Suprapubic skin (tissue), 4 donors: Measurements from ENCODE around the gene ZMYM4. TPM values are rescaled to one million over a fixed set of nuclear protein-coding genes. Genes with fewer than 3 reads are reported as not detected.

ENCODE experiments used
- DNase-seq, 2 donors: peaks; one replicate each; pipeline ENCODE4 v3.0.0-alpha.2; 2019; ENCODE audit warnings: low spot score in 2 of 2
- H3K27ac ChIP-seq: fragments of 200-600 bp; sonication (generic); one replicate; pipeline ENCODE4 v1.5.1; 2019
- H3K27me3 ChIP-seq: fragments of 200-600 bp; sonication (generic); one replicate; pipeline ENCODE4 v1.5.1; 2019
- H3K36me3 ChIP-seq: fragments of 200-600 bp; sonication (generic); one replicate; pipeline ENCODE4 v1.5.1; 2019
- H3K4me1 ChIP-seq: fragments of 200-600 bp; sonication (generic); one replicate; pipeline ENCODE4 v1.5.1; 2019
- H3K4me3 ChIP-seq: fragments of 200-600 bp; sonication (generic); one replicate; pipeline ENCODE4 v1.5.1; 2019; ENCODE audit warnings: mild to moderate bottlenecking
- H3K9me3 ChIP-seq: fragments of 200-600 bp; sonication (generic); one replicate; pipeline ENCODE4 v1.5.1; 2019
- CTCF ChIP-seq, 2 donors: fragments of 200-600 bp in 1 of 2; fragments of 450-650 bp in 1 of 2; sonication (generic) in 1 of 2; IDR thresholded peaks; one replicate each; pipeline ENCODE4 v1.5.1; 2016 to 2019; ENCODE audit warnings: antibody characterized with exemption in 2 of 2, mild to moderate bottlenecking in 1 of 2, moderate library complexity in 1 of 2
- EP300 ChIP-seq: sonication (generic); formaldehyde crosslinking; IDR thresholded peaks from one replicate; pipeline ENCODE4 v1.6.1; 2017; ENCODE audit warnings: antibody characterized with exemption
- POLR2A ChIP-seq, 2 donors: fragments of 450-650 bp; IDR thresholded peaks; one replicate each; pipeline ENCODE4 v1.6.1; 2017; ENCODE audit warnings: antibody characterized with exemption in 2 of 2, mild to moderate bottlenecking in 2 of 2, moderate library complexity in 2 of 2
- POLR2AphosphoS5 ChIP-seq, 3 donors: sonication (generic); formaldehyde crosslinking; IDR thresholded peaks; one replicate each; pipeline ENCODE4 v1.6.1; 2017; ENCODE audit warnings: antibody characterized with exemption in 3 of 3
- WGBS: methylation state at CpG from one replicate; pipeline ENCODE4 v1.1.5; 2018; 5-methylcytosine and 5-hydroxymethylcytosine counted together
- total RNA-seq, 4 donors: library from RNA; depleted of rRNA; stranded (reverse); fragments of >200 nt; gene quantifications; one replicate each; pipeline ENCODE4 v1.1.0, GENCODE V29; 2016

Gene ZMYM4
- total RNA-seq, 4 donors from 2014 or later: 16.9 to 43.0 (median 19.6) TPM

- no peaks in the 10 kb centered on the region for H3K27me3 ChIP-seq
- H3K27ac ChIP-seq: no peak overlapping the region
- H3K4me3 ChIP-seq: no peak overlapping the region
- H3K9me3 ChIP-seq: no peaks in the 10 kb centered on the region
- 92% methylated on average over 4 of the region's 4 CpGs for WGBS
- no peaks in the 10 kb centered on the region for H3K4me1 ChIP-seq
- H3K36me3 ChIP-seq: peaks cover 19% of the 10 kb centered on the region
- TF ChIP-seq CTCF (IDR thresholded peaks at IDR 0.05) (no peak), EP300 (no peak), POLR2A (IDR thresholded peaks at IDR 0.05) (no peak), POLR2AphosphoS5 (IDR thresholded peaks at IDR 0.05) (no peak)
- no peak for DNase-seq
These were observed 113.6 kb downstream of the ZMYM4 start for GRCh38 chr1:35382107-35382506.

- Histone ChIP-seq H3K27ac (no peak overlapping the region), H3K9me3 (no peaks in the 10 kb centered on the region), H3K4me3 (no peak overlapping the region), H3K36me3 (peaks cover 47% of the 10 kb centered on the region), H3K27me3 (no peaks in the 10 kb centered on the region), H3K4me1 (no peaks in the 10 kb centered on the region)
- TF ChIP-seq EP300: no peak
- no peak for TF ChIP-seq CTCF (IDR thresholded peaks at IDR 0.05)
- no peak for TF ChIP-seq POLR2AphosphoS5 (IDR thresholded peaks at IDR 0.05)
- no peak for TF ChIP-seq POLR2A (IDR thresholded peaks at IDR 0.05)
- WGBS: 96% methylated on average over 7 of the region's 7 CpGs
- DNase-seq: no peak
These were observed 117.8 kb downstream of the ZMYM4 start for GRCh38 chr1:35386290-35386689.

GRCh38 chr1:35386959-35387358 lies 118.5 kb downstream of the ZMYM4 start:
- Histone ChIP-seq H3K4me1 (no peaks in the 10 kb centered on the region), H3K9me3 (no peaks in the 10 kb centered on the region), H3K4me3 (no peak overlapping the region), H3K36me3 (peaks cover 52% of the 10 kb centered on the region), H3K27ac (no peak overlapping the region), H3K27me3 (no peaks in the 10 kb centered on the region)
- TF ChIP-seq CTCF (IDR thresholded peaks at IDR 0.05): no peak
- TF ChIP-seq POLR2AphosphoS5 (IDR thresholded peaks at IDR 0.05): no peak
- no peak for TF ChIP-seq EP300
- no peak for TF ChIP-seq POLR2A (IDR thresholded peaks at IDR 0.05)
- DNase-seq: no peak
- 87% methylated on average over 6 of the region's 6 CpGs for WGBS

- H3K36me3 ChIP-seq: peaks cover 75% of the 10 kb centered on the region
- DNase-seq: no peak
- TF ChIP-seq EP300 (no peak), CTCF (IDR thresholded peaks at IDR 0.05) (no peak), POLR2A (IDR thresholded peaks at IDR 0.05) (no peak)
- WGBS: 87% methylated on average over 10 of the region's 10 CpGs
- H3K9me3 ChIP-seq: no peaks in the 10 kb centered on the region
- H3K27ac ChIP-seq: no peak overlapping the region
- H3K4me1 ChIP-seq: no peaks in the 10 kb centered on the region
- no peaks in the 10 kb centered on the region for H3K27me3 ChIP-seq
- H3K4me3 ChIP-seq: no peak overlapping the region
These were observed 122.3 kb downstream of the ZMYM4 start for GRCh38 chr1:35390600-35391494.

- Histone ChIP-seq H3K27me3 (no peaks in the 10 kb centered on the region), H3K4me1 (no peaks in the 10 kb centered on the region), H3K4me3 (no peak overlapping the region), H3K27ac (no peak overlapping the region), H3K36me3 (peaks cover 79% of the 10 kb centered on the region), H3K9me3 (no peaks in the 10 kb centered on the region)
- DNase-seq: no peak
- TF ChIP-seq POLR2AphosphoS5 (IDR thresholded peaks at IDR 0.05): no peak
- 93% methylated on average over 2 of the region's 2 CpGs for WGBS
These were observed 125.9 kb downstream of the ZMYM4 start for GRCh38 chr1:35394386-35394785.
